Measurements from ENCODE around the gene UBLCP1. TPM values are rescaled to one million over a fixed set of nuclear protein-coding genes. Genes with fewer than 3 reads are reported as not detected.

The UBLCP1 gene
- total RNA-seq, 1 experiment from 2014 or later, result 32.9 TPM

GRCh38 chr5:159290741-159291140 is 27.7 kb downstream of the UBLCP1 start:
- no peaks in the 10 kb centered on the region for H3K79me2 ChIP-seq (ENCODE audit: insufficient read depth, low read length)
- RAD21 ChIA-PET (ENCODE audit: low non-redundant PET in 1 of 2, low total read pairs in 2 of 2, uncharacterized antibody in 2 of 2, unreplicated experiment in 2 of 2), result no interaction called here
- H3K27ac ChIP-seq (ENCODE audit: low read depth, low read length), result no peak overlapping the region
- peaks cover 4% of the 10 kb centered on the region; the same call in 1 of the 2 replicates for H3K9me2 ChIP-seq (ENCODE audit: insufficient read depth)
- ATAC-seq (no peak), DNase-seq (ENCODE audit: low read depth, low spot score) (no peak)
- H3K9ac ChIP-seq (ENCODE audit: low read length), result no peak overlapping the region
- H3K36me3 ChIP-seq (ENCODE audit: control insufficient read depth in 1 of 2, insufficient read depth in 2 of 2, low read length in 2 of 2), result peaks cover 0 to under 1% of the 10 kb centered on the region in 2 experiments; a peak in 2 of 4 replicates
- H3K9me3 ChIP-seq (ENCODE audit: control insufficient read depth in 1 of 2, insufficient read depth in 1 of 2, low read depth in 1 of 2, low read length in 2 of 2), result no peaks in the 10 kb centered on the region
- BruUV-seq (replicated peaks), result no TSS peak
- POLR2A ChIA-PET, result no interaction called here
- no peaks in the 10 kb centered on the region for H4K20me1 ChIP-seq (ENCODE audit: insufficient read depth)
- intact Hi-C loops (cut with micrococcal nuclease), result no loop called here
- no peak overlapping the region for H3K4me3 ChIP-seq (replicated peaks in 1 of 2; ENCODE audit: low read depth in 1 of 2, low read length in 2 of 2)
- TF ChIP-seq CBX3 (IDR thresholded peaks at IDR 0.05; ENCODE audit: low read depth) (no peak), SIN3A (IDR thresholded peaks at IDR 0.05; ENCODE audit: low read depth) (no peak), EZH2phosphoT487 (IDR thresholded peaks at IDR 0.05; ENCODE audit: borderline replicate concordance) (no peak), FOSL1 (IDR thresholded peaks at IDR 0.05; ENCODE audit: low read depth) (no peak), ELF1 (IDR thresholded peaks at IDR 0.05; ENCODE audit: borderline replicate concordance, low read depth) (no peak), POLR2A (IDR thresholded peaks at IDR 0.05; ENCODE audit: borderline replicate concordance, extremely low read depth, insufficient read depth, insufficient read length) (no peak), ZNF274 (IDR thresholded peaks at IDR 0.05; ENCODE audit: low read depth, low read length) (no peak), EZH2 (IDR thresholded peaks at IDR 0.05) (no peak), ZBTB33 (IDR thresholded peaks at IDR 0.05; ENCODE audit: extremely low read depth, insufficient replicate concordance, low read length) (no peak), YY1 (IDR thresholded peaks at IDR 0.05; ENCODE audit: extremely low read depth, insufficient replicate concordance, low read depth, low read length) (no peak), TCF7L2 (IDR thresholded peaks at IDR 0.05; ENCODE audit: borderline replicate concordance, extremely low read depth, insufficient read depth, insufficient read length) (no peak), EGR1 (IDR thresholded peaks at IDR 0.05; ENCODE audit: low read depth) (no peak), ZFX (IDR thresholded peaks at IDR 0.05) (no peak), JUND (IDR thresholded peaks at IDR 0.05) (no peak), POLR2AphosphoS5 (IDR thresholded peaks at IDR 0.05; ENCODE audit: low read depth, low read length) (no peak), RAD21 (IDR thresholded peaks at IDR 0.05; ENCODE audit: low read depth) (no peak), SP1 (IDR thresholded peaks at IDR 0.05; ENCODE audit: low read depth) (no peak), MAX (IDR thresholded peaks at IDR 0.05) (no peak)
- TF ChIP-seq, protein P1, sequence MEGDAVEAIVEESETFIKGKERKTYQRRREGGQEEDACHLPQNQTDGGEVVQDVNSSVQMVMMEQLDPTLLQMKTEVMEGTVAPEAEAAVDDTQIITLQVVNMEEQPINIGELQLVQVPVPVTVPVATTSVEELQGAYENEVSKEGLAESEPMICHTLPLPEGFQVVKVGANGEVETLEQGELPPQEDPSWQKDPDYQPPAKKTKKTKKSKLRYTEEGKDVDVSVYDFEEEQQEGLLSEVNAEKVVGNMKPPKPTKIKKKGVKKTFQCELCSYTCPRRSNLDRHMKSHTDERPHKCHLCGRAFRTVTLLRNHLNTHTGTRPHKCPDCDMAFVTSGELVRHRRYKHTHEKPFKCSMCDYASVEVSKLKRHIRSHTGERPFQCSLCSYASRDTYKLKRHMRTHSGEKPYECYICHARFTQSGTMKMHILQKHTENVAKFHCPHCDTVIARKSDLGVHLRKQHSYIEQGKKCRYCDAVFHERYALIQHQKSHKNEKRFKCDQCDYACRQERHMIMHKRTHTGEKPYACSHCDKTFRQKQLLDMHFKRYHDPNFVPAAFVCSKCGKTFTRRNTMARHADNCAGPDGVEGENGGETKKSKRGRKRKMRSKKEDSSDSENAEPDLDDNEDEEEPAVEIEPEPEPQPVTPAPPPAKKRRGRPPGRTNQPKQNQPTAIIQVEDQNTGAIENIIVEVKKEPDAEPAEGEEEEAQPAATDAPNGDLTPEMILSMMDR (IDR thresholded peaks at IDR 0.05 in 2 of 3, conservative IDR thresholded peaks at IDR 0.05 in 1 of 3; ENCODE audit: borderline replicate concordance in 1 of 3, insufficient read depth in 1 of 3, low read depth in 2 of 3, low read length in 2 of 3), result no peak
- CTCF ChIA-PET, result interaction anchor here (1.2 kb wide), 1 partner anchor 13 kb away, joined by 3 read pairs; no protein-coding TSS in a partner anchor
- H3K4me2 ChIP-seq (ENCODE audit: low read length), result no peak overlapping the region
- H2AFZ ChIP-seq (ENCODE audit: low read depth, low read length, poor library complexity, severe bottlenecking), result no peak overlapping the region
- no peaks in the 10 kb centered on the region for H3K4me1 ChIP-seq (ENCODE audit: control insufficient read depth in 1 of 2, insufficient read depth in 2 of 2, low read length in 2 of 2)
- H3K27me3 ChIP-seq (ENCODE audit: insufficient read depth, low read length), result no peaks in the 10 kb centered on the region

Measured in HCT116 (cell line).